K562 (cell line): Measurements from ENCODE around the gene ANKRD23. TPM values are rescaled to one million over a fixed set of nuclear protein-coding genes. Genes with fewer than 3 reads are reported as not detected.

Source experiments
- ATAC-seq: fragments of 200-7000 bp; cut with Tn5 transposase; 3 replicates; pipeline ENCODE4 v1.9.1; 2020; ENCODE audit warnings: moderate library complexity
- BruUV-seq: library from RNA; stranded (reverse); fragments of 400-500 nt; replicated peaks from 2 replicates; lab custom pipeline; 2021; lab: Mats Ljungman, UMichigan
- CTCF ChIA-PET: fragments of 300-600 bp; formaldehyde crosslinking; extraction: SDS; loops from one replicate; lab custom pipeline; 2021; ENCODE audit warnings: low intra/inter-chr PET ratio; lab: Yijun Ruan, JAX
- POLR2A ChIA-PET: fragments of 300-600, 350-650 bp; sonication (Branson Sonifier 250); formaldehyde crosslinking; extraction: SDS; loops from one replicate; lab custom pipeline; 2021; ENCODE audit warnings: antibody characterized with exemption, inconsistent platforms; lab: Yijun Ruan, JAX
- DNase-seq, 4 experiments: peaks; one replicate each; pipeline versions ENCODE4 v3.0.0 to v3.0.0-alpha.2; 2011 to 2018; ENCODE audit warnings: low spot score in 3 of 4, mixed read lengths in 3 of 4; ENCODE audit errors: extremely low read depth in 1 of 4
- FAIRE-seq: peaks from 2 replicates; lab custom pipeline; 2011; peaks lifted over from hg19 to GRCh38; lab: Jason Lieb, UNC
- H2AFZ ChIP-seq: 2 replicates; pipeline ENCODE4 v1.6.0; 2011; ENCODE audit warnings: low read depth, low read length, control low read depth, inconsistent platforms
- H3K27ac ChIP-seq: fragments of 200-600 bp; 3 replicates; pipeline ENCODE4 v1.8.0; 2011; ENCODE audit warnings: low read depth, mild to moderate bottlenecking, control low read depth, inconsistent platforms, low read length, moderate library complexity, mixed read lengths; ENCODE audit errors: extremely low read depth
- H3K27me3 ChIP-seq, 2 experiments: fragments of 300-600 bp in 1 of 2; 2 replicates in 1 of 2; 3 replicates in 1 of 2; pipeline versions ENCODE4 v1.6.0 to v1.8.0; 2011; ENCODE audit warnings: inconsistent platforms in 2 of 2, low read length in 2 of 2, mild to moderate bottlenecking in 1 of 2, mixed read lengths in 1 of 2, moderate library complexity in 1 of 2; ENCODE audit not compliant: control insufficient read depth in 2 of 2, insufficient read depth in 2 of 2
- H3K36me3 ChIP-seq: fragments of 300-600 bp; 3 replicates; pipeline ENCODE4 v1.8.0; 2011; ENCODE audit warnings: mild to moderate bottlenecking, low read length, inconsistent platforms; ENCODE audit not compliant: control insufficient read depth, insufficient read depth
- H3K4me1 ChIP-seq, 2 experiments: fragments of 200-600 bp in 1 of 2; replicated peaks in 1 of 2; 2 replicates in 1 of 2; 3 replicates in 1 of 2; pipeline versions ENCODE4 v1.5.1 to v1.8.0; 2011; ENCODE audit warnings: inconsistent platforms in 2 of 2, low read length in 2 of 2, mild to moderate bottlenecking in 1 of 2, mixed read lengths in 1 of 2, moderate library complexity in 1 of 2; ENCODE audit not compliant: control insufficient read depth in 2 of 2, insufficient read depth in 2 of 2
- H3K4me2 ChIP-seq: 2 replicates; pipeline ENCODE4 v1.6.1; 2011; ENCODE audit warnings: low read length, control low read depth, inconsistent platforms, mixed read lengths; ENCODE audit not compliant: insufficient read depth
- H3K4me3 ChIP-seq: fragments of 200-600 bp; sonication (generic), shearing (Covaris generic); 2 replicates; pipeline ENCODE4 v1.5.1; 2016; ENCODE audit warnings: control low read depth, inconsistent platforms
- H3K79me2 ChIP-seq: fragments of 200-600 bp; 3 replicates; pipeline ENCODE4 v1.8.0; 2011; ENCODE audit warnings: low read length, inconsistent platforms; ENCODE audit not compliant: control insufficient read depth, insufficient read depth
- H3K9ac ChIP-seq, 2 experiments: 2 replicates each; pipeline versions ENCODE4 v1.6.0 to v1.6.1; 2011; ENCODE audit warnings: low read depth in 2 of 2, low read length in 2 of 2, control low read depth in 1 of 2, inconsistent platforms in 1 of 2, mild to moderate bottlenecking in 1 of 2, mixed read lengths in 1 of 2; ENCODE audit not compliant: insufficient read depth in 1 of 2
- H3K9me1 ChIP-seq: one replicate; pipeline ENCODE4 v1.6.0; 2011; ENCODE audit warnings: inconsistent platforms, mild to moderate bottlenecking, low read length, moderate library complexity; ENCODE audit not compliant: control insufficient read depth, insufficient read depth
- H3K9me3 ChIP-seq: replicated peaks from 2 replicates; pipeline ENCODE4 v1.5.1; 2011; ENCODE audit warnings: low read depth, low read length, inconsistent platforms; ENCODE audit not compliant: control insufficient read depth, insufficient read depth
- H4K20me1 ChIP-seq: replicated peaks from 2 replicates; pipeline ENCODE4 v1.6.1; 2011; ENCODE audit warnings: low read length, inconsistent platforms, mixed read lengths; ENCODE audit not compliant: control insufficient read depth, insufficient read depth
- MLX ChIP-seq, 2 experiments: fragments of 450-650 bp in 1 of 2; sonication (generic) in 1 of 2; formaldehyde crosslinking; conservative IDR thresholded peaks; 2 replicates each; pipeline versions ENCODE4 v1.4.0 to v1.8.1; 2020 to 2022; ENCODE audit warnings: mild to moderate bottlenecking in 1 of 2, missing genetic modification reagents in 1 of 2
- MXD1 ChIP-seq: fragments of 250-450 bp; sonication (Bioruptor Pico); IDR thresholded peaks from 2 replicates; pipeline ENCODE4 v1.8.0; 2021; ENCODE audit warnings: borderline replicate concordance, mild to moderate bottlenecking, moderate library complexity; ENCODE audit not compliant: poor library complexity, severe bottlenecking
- NUFIP1 ChIP-seq: fragments of 450-650 bp; IDR thresholded peaks from 2 replicates; pipeline ENCODE4 v1.6.1; 2018; ENCODE audit not compliant: partially characterized antibody
- POLR2AphosphoS5 ChIP-seq: IDR thresholded peaks from 2 replicates; pipeline ENCODE4 v1.6.1; 2011; ENCODE audit warnings: mild to moderate bottlenecking, low read depth, low read length, moderate library complexity; ENCODE audit not compliant: control insufficient read depth, insufficient read depth
- POLR2G ChIP-seq: fragments of 200-400 bp; formaldehyde crosslinking; IDR thresholded peaks from 2 replicates; pipeline ENCODE4 v1.6.1; 2017; ENCODE audit warnings: low read depth, mild to moderate bottlenecking, antibody characterized with exemption, low read length, moderate library complexity
- ZNF143 ChIP-seq: sonication (generic); formaldehyde crosslinking; IDR thresholded peaks from 2 replicates; pipeline ENCODE4 v1.9.0; 2022; ENCODE audit warnings: mild to moderate bottlenecking, missing genetic modification reagents
- WGBS: fragments of 100-300 bp; shearing (Covaris generic); methylation state at CpG from one replicate; pipeline ENCODE4 v1.1.6; 2016; ENCODE audit warnings: low coverage, mixed read lengths; ENCODE audit not compliant: insufficient coverage; ENCODE audit errors: missing lambda C conversion rate; 5-methylcytosine and 5-hydroxymethylcytosine counted together
- in situ Hi-C: fragments of 300-500 bp; cut with MboI; formaldehyde crosslinking; loops from 4 replicates; pipeline ENCODE4 v1.15.0; 2018; ENCODE audit warnings: inconsistent platforms, mixed read lengths
- intact Hi-C: fragments of 100-400 bp; cut with micrococcal nuclease; formaldehyde crosslinking; loops from 2 replicates; pipeline ENCODE4 v1.14.2; 2022
- polyA plus RNA-seq, 8 experiments: library from polyadenylated mRNA; depleted of rRNA in 4 of 8; stranded (reverse) in 5 of 8; unstranded in 3 of 8; fragments of >200 nt; fragmentation: Nextera tagmentation in 2 of 8; fragmentation: Illumina TruSeq in 1 of 8; extraction: Ambion mirVana in 2 of 8; extraction: Trizol in 1 of 8; gene quantifications; 2 replicates each; pipeline versions ENCODE4 v1.2.1 to v1.2.3, GENCODE V29; 2011 to 2014; ENCODE audit warnings: inconsistent platforms in 1 of 8, missing spikeins in 1 of 8
- total RNA-seq, 7 experiments: library from RNA; depleted of rRNA in 6 of 7; stranded (reverse); fragments of >200 nt in 6 of 7; fragmentation: Illumina TruSeq in 2 of 7; extraction: Trizol in 2 of 7; gene quantifications; 2 replicates each; pipeline versions ENCODE4 v1.2.1 to v1.2.3, GENCODE V29; 2011 to 2021; ENCODE audit warnings: low replicate concordance in 1 of 7

ANKRD23 gene
- total and polyA plus RNA-seq, 9 of the 15 experiments (the other 6 are each of a cell fraction or from before 2014, with no cell fraction given) = 0.32 to 4.8 (median 2.8) TPM

DNA sequence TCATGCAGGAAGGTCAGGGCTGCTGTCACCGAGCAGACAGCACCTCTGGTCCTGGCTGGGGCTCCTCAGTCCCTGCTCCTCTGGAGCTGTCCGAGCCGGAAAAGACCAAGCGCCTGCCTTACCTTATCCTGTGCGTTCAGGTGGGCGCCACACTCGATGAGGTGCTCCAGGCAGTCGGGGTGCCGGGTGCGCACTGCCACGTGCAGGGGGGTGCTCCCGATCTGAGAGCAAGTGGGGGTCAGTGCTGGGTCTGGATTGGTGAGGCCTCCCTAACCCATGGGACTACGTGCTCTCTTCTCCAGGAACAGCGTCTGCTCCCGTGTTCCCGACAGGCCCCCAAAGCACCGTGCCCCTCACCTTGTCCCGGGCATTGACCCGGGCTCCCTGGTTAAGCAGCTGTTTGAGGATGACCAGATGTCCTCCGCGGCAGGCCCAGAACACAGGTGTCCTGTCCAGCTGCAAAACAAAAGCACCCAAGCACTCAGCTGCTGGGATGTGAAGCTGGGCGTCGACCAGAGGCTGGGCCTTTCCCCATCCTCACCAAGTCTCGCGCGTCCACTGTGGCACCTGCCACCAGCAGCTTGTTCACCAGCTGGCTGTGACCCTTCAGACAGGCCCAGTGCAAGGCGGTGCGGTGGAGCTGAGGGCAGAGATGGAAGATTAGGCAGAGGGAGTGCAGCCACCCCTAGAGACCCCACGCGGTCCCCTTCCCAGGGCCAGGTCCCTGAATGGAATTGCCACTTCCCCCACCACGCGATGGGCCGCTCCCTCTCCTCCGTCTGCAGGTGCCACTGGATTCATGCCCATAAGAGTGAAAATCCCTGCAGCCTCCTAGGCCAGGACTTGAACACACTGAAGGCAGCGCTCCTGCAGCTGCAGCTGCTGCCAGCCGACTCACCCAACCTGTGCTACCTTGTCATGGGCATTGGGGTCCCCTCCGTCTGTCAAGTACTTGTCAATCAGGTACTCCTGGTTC lies 3.7 kb downstream of the ANKRD23 start:
- no peak overlapping the region; a peak in 1 of 4 replicates for H3K9ac ChIP-seq
- H3K4me1 ChIP-seq = peaks cover 8 to 33% of the 10 kb centered on the region in 2 experiments; a peak in 4 of 5 replicates
- no peak overlapping the region for H3K4me3 ChIP-seq
- in situ Hi-C loops = no loop called here
- WGBS = 92% methylated on average over 34 of the region's 37 CpGs
- FAIRE-seq = no peak
- H3K27ac ChIP-seq = no peak overlapping the region
- TF ChIP-seq POLR2G = peak; percentile 58
- TF ChIP-seq MXD1 = no peak
- no peak for TF ChIP-seq ZNF143 (CRISPR knock-in tag)
- TF ChIP-seq NUFIP1 = no peak
- TF ChIP-seq MLX (CRISPR knock-in tag; conservative IDR thresholded peaks at IDR 0.05) = no peak
- TF ChIP-seq POLR2AphosphoS5 = no peak
- TF ChIP-seq, all 486 proteins: peak for 1
- intact Hi-C loops = no loop called here
- Histone ChIP-seq H3K36me3 (peaks cover 48% of the 10 kb centered on the region; the same call in 2 of the 3 replicates), H3K9me1 (peaks cover 3% of the 10 kb centered on the region), H3K79me2 (no peaks in the 10 kb centered on the region), H3K27me3 (no peaks in the 10 kb centered on the region), H3K9me3 (no peaks in the 10 kb centered on the region), H4K20me1 (no peaks in the 10 kb centered on the region), H3K4me2 (no peak overlapping the region), H2AFZ (no peak overlapping the region)
- ChIA-PET CTCF (no interaction called here), POLR2A (interaction anchor here (0.8 to 1.6 kb wide), 6 partner anchors 8 to 1432 kb away, joined by 3 to 6 read pairs (median 4); no protein-coding TSS in a partner anchor)
- no peak for ATAC-seq
- BruUV-seq = no TSS peak
- DNase-seq = no peak
